ENCODE results near the gene EXOC4.

- no peak for TF ChIP-seq EP300 (IDR thresholded peaks at IDR 0.05; ENCODE audit: borderline replicate concordance in 1 of 2, low read depth in 2 of 2, low read length in 2 of 2)
- TF ChIP-seq, protein P1, sequence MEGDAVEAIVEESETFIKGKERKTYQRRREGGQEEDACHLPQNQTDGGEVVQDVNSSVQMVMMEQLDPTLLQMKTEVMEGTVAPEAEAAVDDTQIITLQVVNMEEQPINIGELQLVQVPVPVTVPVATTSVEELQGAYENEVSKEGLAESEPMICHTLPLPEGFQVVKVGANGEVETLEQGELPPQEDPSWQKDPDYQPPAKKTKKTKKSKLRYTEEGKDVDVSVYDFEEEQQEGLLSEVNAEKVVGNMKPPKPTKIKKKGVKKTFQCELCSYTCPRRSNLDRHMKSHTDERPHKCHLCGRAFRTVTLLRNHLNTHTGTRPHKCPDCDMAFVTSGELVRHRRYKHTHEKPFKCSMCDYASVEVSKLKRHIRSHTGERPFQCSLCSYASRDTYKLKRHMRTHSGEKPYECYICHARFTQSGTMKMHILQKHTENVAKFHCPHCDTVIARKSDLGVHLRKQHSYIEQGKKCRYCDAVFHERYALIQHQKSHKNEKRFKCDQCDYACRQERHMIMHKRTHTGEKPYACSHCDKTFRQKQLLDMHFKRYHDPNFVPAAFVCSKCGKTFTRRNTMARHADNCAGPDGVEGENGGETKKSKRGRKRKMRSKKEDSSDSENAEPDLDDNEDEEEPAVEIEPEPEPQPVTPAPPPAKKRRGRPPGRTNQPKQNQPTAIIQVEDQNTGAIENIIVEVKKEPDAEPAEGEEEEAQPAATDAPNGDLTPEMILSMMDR (IDR thresholded peaks at IDR 0.05; ENCODE audit: control extremely low read depth in 1 of 3, insufficient read depth in 1 of 3, low read depth in 1 of 3, low read length in 3 of 3), result no peak
- no peak for TF ChIP-seq POLR2A (IDR thresholded peaks at IDR 0.05; ENCODE audit: control extremely low read depth in 1 of 2, low read depth in 2 of 2, low read length in 2 of 2)
- no peak for TF ChIP-seq USF2 (IDR thresholded peaks at IDR 0.05; ENCODE audit: low read length)
- no peak for TF ChIP-seq POLR2AphosphoS5 (IDR thresholded peaks at IDR 0.05; ENCODE audit: low read depth, low read length)
- no peak for TF ChIP-seq SRF (IDR thresholded peaks at IDR 0.05; ENCODE audit: low read depth, low read length)
- TF ChIP-seq EGR1 (IDR thresholded peaks at IDR 0.05; ENCODE audit: borderline replicate concordance, low read depth, low read length), result no peak
- no peak for TF ChIP-seq ATF2 (IDR thresholded peaks at IDR 0.05; ENCODE audit: low read length)
- TF ChIP-seq TAF1 (IDR thresholded peaks at IDR 0.05; ENCODE audit: low read depth, low read length), result no peak
- no peak for TF ChIP-seq CREB1 (IDR thresholded peaks at IDR 0.05)
- no peak for TF ChIP-seq ASH2L (IDR thresholded peaks at IDR 0.05; ENCODE audit: low read length)
Measured at GRCh38 chr7:133502972-133503371, 250.1 kb downstream of the EXOC4 start.
